Left lung (tissue), 10 donors: Measurements from ENCODE around the gene NTM. TPM values are rescaled to one million over a fixed set of nuclear protein-coding genes. Genes with fewer than 3 reads are reported as not detected.

Source experiments
- ATAC-seq: fragments of 200-7000 bp; cut with Tn5 transposase; one replicate; pipeline ENCODE4 v1.9.1; 2020; ENCODE audit warnings: moderate library complexity
- DNase-seq, 4 donors: peaks; one replicate each; pipeline ENCODE4 v3.0.0-alpha.2; 2013 to 2020
- H3K27ac ChIP-seq, 2 donors: fragments of 200-600 bp; sonication (generic) in 1 of 2; one replicate each; pipeline versions ENCODE4 v1.5.0 to v1.8.0; 2020 to 2021
- H3K27me3 ChIP-seq, 2 donors: fragments of 200-600 bp; sonication (generic) in 1 of 2; one replicate each; pipeline versions ENCODE4 v1.5.0 to v1.8.0; 2020 to 2021
- H3K36me3 ChIP-seq, 2 donors: fragments of 200-600 bp; sonication (generic) in 1 of 2; one replicate each; pipeline versions ENCODE4 v1.5.0 to v1.8.0; 2020 to 2021
- H3K4me1 ChIP-seq, 2 donors: fragments of 200-600 bp; one replicate each; pipeline ENCODE4 v1.8.0; 2021
- H3K4me3 ChIP-seq, 2 donors: fragments of 200-600 bp; sonication (generic) in 1 of 2; one replicate each; pipeline versions ENCODE4 v1.5.0 to v1.8.0; 2020 to 2021; ENCODE audit warnings: mild to moderate bottlenecking in 1 of 2
- H3K9me3 ChIP-seq, 2 donors: fragments of 200-600 bp; sonication (generic) in 1 of 2; one replicate each; pipeline versions ENCODE4 v1.5.0 to v1.8.0; 2020 to 2021
- CTCF ChIP-seq, 2 donors: fragments of 200-600 bp; sonication (generic) in 1 of 2; IDR thresholded peaks; one replicate each; pipeline versions ENCODE4 v1.5.0 to v1.8.0; 2021; ENCODE audit warnings: antibody characterized with exemption in 2 of 2
- intact Hi-C, 2 donors: fragments of 100-400 bp; cut with DNase I; formaldehyde crosslinking; loops; one replicate each; pipeline versions ENCODE4 v1.11.2 to v1.14.2; 2022
- polyA plus RNA-seq, 6 donors: library from polyadenylated mRNA; unstranded; fragments of 120-200 nt; gene quantifications; one replicate each; pipeline ENCODE4 v1.2.1, GENCODE V29; 2013; ENCODE audit not compliant: insufficient read length in 6 of 6
- total RNA-seq, 2 donors: library from RNA; stranded (reverse); fragmentation: NEBNext Ultra II Directional; extraction: Animal tissue kit (Norgen Biotek cat#: 25700); gene quantifications; one replicate each; pipeline ENCODE4 v1.2.1, GENCODE V29; 2021
- donor health status: DM: no; HTN: yes; CAD: no.
- donor health status: DM: no; HTN: no; CAD: no.

Gene NTM
- total and polyA plus RNA-seq, 8 donors, result 9.5 to 31.0 (median 21.1) TPM

DNA sequence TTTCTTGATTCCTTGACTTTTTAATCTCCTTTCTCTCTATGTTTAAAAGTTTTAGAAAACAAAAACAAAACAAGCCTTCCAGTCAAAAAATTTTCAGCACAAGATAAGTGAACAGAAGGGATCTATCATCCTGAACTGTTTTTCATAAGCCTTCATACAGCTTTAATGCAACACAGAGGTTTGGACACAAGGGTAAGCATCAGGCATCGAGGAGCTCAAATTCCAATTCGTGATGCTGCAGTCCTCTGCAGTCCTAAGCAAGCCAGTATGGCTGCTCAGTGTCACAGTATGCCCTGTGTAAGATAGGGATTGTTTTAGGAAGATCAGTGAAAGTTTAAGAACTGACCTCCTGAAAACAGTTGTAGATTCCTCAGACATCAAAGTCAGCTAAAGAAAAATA, 740.9 kb downstream of the NTM start:
- Histone ChIP-seq H3K27me3 (no peaks in the 10 kb centered on the region), H3K4me1 (no peaks in the 10 kb centered on the region), H3K36me3 (no peaks in the 10 kb centered on the region), H3K9me3 (no peaks in the 10 kb centered on the region), H3K4me3 (no peak overlapping the region), H3K27ac (no peak overlapping the region)
- DNase-seq, result no peak
- ATAC-seq, result no peak
- no peak for TF ChIP-seq CTCF (IDR thresholded peaks at IDR 0.05)
- intact Hi-C loops, result no loop called here

GRCh38 chr11:132111838-132112237, 741.4 kb downstream of the NTM start:
- Histone ChIP-seq H3K27me3 (no peaks in the 10 kb centered on the region), H3K9me3 (no peaks in the 10 kb centered on the region), H3K4me3 (no peak overlapping the region), H3K4me1 (no peaks in the 10 kb centered on the region), H3K27ac (peak overlapping the region in 1 of 2 donors; percentile 10), H3K36me3 (no peaks in the 10 kb centered on the region)
- ATAC-seq, result peak; percentile 63
- intact Hi-C loops, result no loop called here
- TF ChIP-seq CTCF (IDR thresholded peaks at IDR 0.05), result no peak
- DNase-seq, result peak in 2 of 4 donors; percentile 14 to 59

DNA sequence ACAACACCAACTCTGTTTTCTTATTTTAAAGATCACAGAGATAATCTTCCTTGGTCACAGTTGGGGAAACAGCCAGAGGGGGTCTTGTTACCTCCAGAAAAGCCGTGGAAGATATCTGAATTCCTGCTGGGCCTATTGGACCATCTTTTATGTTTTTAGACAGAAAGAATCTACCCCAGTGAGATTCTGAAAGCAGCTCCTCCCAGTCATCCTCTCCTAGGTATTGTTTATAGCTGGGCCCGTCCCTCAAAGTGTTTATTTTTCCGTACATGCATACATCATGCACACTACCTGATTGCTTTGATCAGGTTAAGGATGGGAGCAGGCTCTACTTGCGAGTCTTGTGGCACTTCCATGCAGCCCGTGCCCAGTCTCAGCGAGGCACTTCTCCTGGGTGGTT, 742.4 kb downstream of the NTM start:
- TF ChIP-seq CTCF (IDR thresholded peaks at IDR 0.05), result no peak
- DNase-seq (no peak), ATAC-seq (no peak)
- no peak overlapping the region for H3K4me3 ChIP-seq
- no peaks in the 10 kb centered on the region for H3K9me3 ChIP-seq
- H3K36me3 ChIP-seq, result no peaks in the 10 kb centered on the region
- no peaks in the 10 kb centered on the region for H3K27me3 ChIP-seq
- intact Hi-C loops, result no loop called here
- no peaks in the 10 kb centered on the region for H3K4me1 ChIP-seq
- no peak overlapping the region for H3K27ac ChIP-seq

- Histone ChIP-seq H3K4me3 (no peak overlapping the region), H3K27me3 (no peaks in the 10 kb centered on the region), H3K36me3 (no peaks in the 10 kb centered on the region), H3K4me1 (no peaks in the 10 kb centered on the region), H3K27ac (no peak overlapping the region), H3K9me3 (no peaks in the 10 kb centered on the region)
- ATAC-seq (peak; percentile 57), DNase-seq (peak in 1 of 4 donors; percentile 33)
- intact Hi-C loops, result no loop called here
- TF ChIP-seq CTCF (IDR thresholded peaks at IDR 0.05), result no peak
These were observed 743.8 kb downstream of the NTM start for GRCh38 chr11:132114185-132114584.

GRCh38 chr11:132114743-132115142, 744.3 kb downstream of the NTM start:
- intact Hi-C loops, result no loop called here
- Histone ChIP-seq H3K4me1 (no peaks in the 10 kb centered on the region), H3K36me3 (no peaks in the 10 kb centered on the region), H3K27ac (no peak overlapping the region), H3K4me3 (no peak overlapping the region), H3K9me3 (no peaks in the 10 kb centered on the region), H3K27me3 (peaks cover 0 to 5% of the 10 kb centered on the region in 2 donors)
- ATAC-seq, result no peak
- TF ChIP-seq CTCF (IDR thresholded peaks at IDR 0.05), result no peak
- no peak for DNase-seq
